Peyer's patch (tissue), 4 donors: Measurements from ENCODE around the gene GPX4.

Source experiments
- POLR2A ChIP-seq, 2 donors: fragments of 450-650 bp; IDR thresholded peaks; one replicate each; pipeline ENCODE4 v1.5.1; 2017; ENCODE audit warnings: antibody characterized with exemption in 2 of 2, mild to moderate bottlenecking in 2 of 2, moderate library complexity in 2 of 2
- TF ChIP-seq, protein P1 (sequence below), 6 experiments: fragments of 450-650 bp in 4 of 6; fragments of 200-600 bp in 2 of 6; sonication (generic) in 1 of 6; IDR thresholded peaks; one replicate each; pipeline ENCODE4 v1.5.1; 2017 to 2019; ENCODE audit warnings: antibody characterized with exemption in 6 of 6, mild to moderate bottlenecking in 3 of 6, moderate library complexity in 1 of 6

DNA sequence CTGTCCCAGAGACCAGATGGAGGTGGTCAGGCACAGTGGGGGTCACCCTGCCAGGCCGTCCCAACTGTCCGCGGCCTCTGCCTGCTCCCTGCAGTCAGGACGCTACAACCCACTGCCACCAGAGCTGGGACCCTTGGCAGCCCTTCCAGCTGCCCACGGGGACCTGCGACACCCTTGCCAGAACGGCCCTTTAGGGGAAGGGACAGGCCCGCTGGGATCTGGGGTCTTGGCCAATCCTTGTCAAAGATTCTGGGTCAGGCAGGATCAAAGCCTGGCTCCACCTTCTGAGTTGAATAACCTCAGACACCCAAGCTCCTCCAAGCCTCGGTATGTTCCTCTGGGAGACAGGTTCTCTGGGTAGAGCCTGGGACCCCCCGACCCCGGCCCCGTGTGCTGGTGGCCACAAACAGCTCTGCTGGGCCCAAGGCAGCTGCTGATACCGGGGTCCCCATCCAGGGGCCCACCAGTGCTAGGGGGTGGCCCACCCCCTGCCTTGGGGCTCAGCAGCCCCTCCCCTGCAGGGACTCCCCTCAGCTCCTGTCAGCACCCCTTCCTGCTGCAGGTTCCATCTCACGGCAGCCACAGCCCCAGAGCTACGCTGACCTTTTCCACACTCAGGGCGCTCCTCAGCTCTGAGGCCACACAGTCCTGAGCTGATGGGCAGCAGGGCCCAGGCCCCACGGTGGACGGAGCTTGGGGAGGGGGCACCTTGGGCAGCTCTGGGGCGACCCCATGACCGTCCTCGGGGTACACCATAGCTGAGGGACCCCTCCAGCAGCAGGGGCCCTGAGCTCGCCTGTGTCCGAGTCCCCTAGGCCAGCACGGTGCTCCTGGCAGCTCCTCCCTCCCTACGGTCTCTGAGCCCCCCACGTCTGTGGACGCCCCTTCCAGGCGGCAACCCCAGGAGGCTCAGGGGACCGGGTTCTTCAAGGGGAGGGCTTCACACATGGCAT, 51.8 kb downstream of the GPX4 start:
- TF ChIP-seq, protein P1, sequence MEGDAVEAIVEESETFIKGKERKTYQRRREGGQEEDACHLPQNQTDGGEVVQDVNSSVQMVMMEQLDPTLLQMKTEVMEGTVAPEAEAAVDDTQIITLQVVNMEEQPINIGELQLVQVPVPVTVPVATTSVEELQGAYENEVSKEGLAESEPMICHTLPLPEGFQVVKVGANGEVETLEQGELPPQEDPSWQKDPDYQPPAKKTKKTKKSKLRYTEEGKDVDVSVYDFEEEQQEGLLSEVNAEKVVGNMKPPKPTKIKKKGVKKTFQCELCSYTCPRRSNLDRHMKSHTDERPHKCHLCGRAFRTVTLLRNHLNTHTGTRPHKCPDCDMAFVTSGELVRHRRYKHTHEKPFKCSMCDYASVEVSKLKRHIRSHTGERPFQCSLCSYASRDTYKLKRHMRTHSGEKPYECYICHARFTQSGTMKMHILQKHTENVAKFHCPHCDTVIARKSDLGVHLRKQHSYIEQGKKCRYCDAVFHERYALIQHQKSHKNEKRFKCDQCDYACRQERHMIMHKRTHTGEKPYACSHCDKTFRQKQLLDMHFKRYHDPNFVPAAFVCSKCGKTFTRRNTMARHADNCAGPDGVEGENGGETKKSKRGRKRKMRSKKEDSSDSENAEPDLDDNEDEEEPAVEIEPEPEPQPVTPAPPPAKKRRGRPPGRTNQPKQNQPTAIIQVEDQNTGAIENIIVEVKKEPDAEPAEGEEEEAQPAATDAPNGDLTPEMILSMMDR (IDR thresholded peaks at IDR 0.05) = no peak
- no peak for TF ChIP-seq POLR2A (IDR thresholded peaks at IDR 0.05)
